NCI-H2227 (cell line): ENCODE measurements around the gene HGFAC.
"Not testable (repeated sequence)": the region's sequence is repeated elsewhere in the genome, so short reads cannot be mapped to it uniquely, and the experiment has no call there.

Experiments
- DNase-seq: peaks from one replicate; lab custom pipeline; 2025; ENCODE audit not compliant: unreplicated experiment; lab: John Stamatoyannopoulos, UW

Gene HGFAC

GRCh38 chr4:3459156-3459555 lies 17.4 kb downstream of the HGFAC start:
- not testable (repeated sequence) for DNase-seq

GRCh38 chr4:3460926-3461325 lies 19.2 kb downstream of the HGFAC start:
- no peak for DNase-seq

GRCh38 chr4:3461515-3462291 lies 19.9 kb downstream of the HGFAC start:
- no peak for DNase-seq

GRCh38 chr4:3462321-3462789 lies 20.6 kb downstream of the HGFAC start:
- DNase-seq, result no peak

- DNase-seq, result no peak
Observed at GRCh38 chr4:3462790-3463415, 21.1 kb downstream of the HGFAC start, which contains the start of gene DOK7. DOK7 (plus strand) TSS chr4:3463306; CDS start chr4:3463376, 70 bp downstream.

GRCh38 chr4:3463556-3464348 lies 22.0 kb downstream of the HGFAC start:
- no peak for DNase-seq

GRCh38 chr4:3464349-3464905 lies 22.7 kb downstream of the HGFAC start:
- no peak for DNase-seq

- no peak for DNase-seq
Observed at GRCh38 chr4:3464911-3465697, 23.3 kb downstream of the HGFAC start.

GRCh38 chr4:3465698-3466671 lies 24.2 kb downstream of the HGFAC start:
- DNase-seq, result no peak

GRCh38 chr4:3466691-3467600 lies 25.2 kb downstream of the HGFAC start:
- DNase-seq, result no peak

- DNase-seq, result no peak
Observed at GRCh38 chr4:3467601-3468031, 25.8 kb downstream of the HGFAC start.

GRCh38 chr4:3468154-3468553 lies 26.4 kb downstream of the HGFAC start:
- DNase-seq, result no peak

- DNase-seq, result no peak
Observed at GRCh38 chr4:3468804-3469203, 27.0 kb downstream of the HGFAC start.

GRCh38 chr4:3469386-3470243 lies 27.8 kb downstream of the HGFAC start:
- no peak for DNase-seq

GRCh38 chr4:3470244-3471097 lies 28.7 kb downstream of the HGFAC start:
- DNase-seq, result no peak

GRCh38 chr4:3471098-3471760 lies 29.5 kb downstream of the HGFAC start:
- DNase-seq, result no peak
